Thymus (tissue), 11 donors: ENCODE results near the gene ADAMTSL3. TPM values are rescaled to one million over a fixed set of nuclear protein-coding genes. Genes with fewer than 3 reads are reported as not detected.

Experiments
- DNase-seq, 9 donors: peaks; one replicate each; pipeline ENCODE4 v3.0.0-alpha.2; 2013; ENCODE audit warnings: low spot score in 9 of 9, low read depth in 6 of 9, missing footprints in 1 of 9
- H3K27ac ChIP-seq, 2 donors: one replicate each; pipeline ENCODE4 v1.5.1; 2013; ENCODE audit warnings: control low read depth in 1 of 2, low read depth in 1 of 2, low read length in 1 of 2, mild to moderate bottlenecking in 1 of 2, moderate library complexity in 1 of 2
- H3K27me3 ChIP-seq, 2 donors: one replicate each; pipeline ENCODE4 v1.5.1; 2013; ENCODE audit warnings: low read length in 1 of 2; ENCODE audit not compliant: control insufficient read depth in 2 of 2, insufficient read depth in 1 of 2
- H3K36me3 ChIP-seq, 2 donors: one replicate each; pipeline ENCODE4 v1.5.1; 2013; ENCODE audit warnings: low read length in 1 of 2, mild to moderate bottlenecking in 1 of 2, moderate library complexity in 1 of 2; ENCODE audit not compliant: control insufficient read depth in 2 of 2, insufficient read depth in 2 of 2
- H3K4me1 ChIP-seq, 2 donors: one replicate each; pipeline ENCODE4 v1.5.1; 2013; ENCODE audit warnings: low read length in 2 of 2; ENCODE audit not compliant: control insufficient read depth in 2 of 2, insufficient read depth in 2 of 2
- H3K4me3 ChIP-seq, 2 donors: one replicate each; pipeline ENCODE4 v1.5.1; 2013; ENCODE audit warnings: low read length in 2 of 2, control low read depth in 1 of 2, mild to moderate bottlenecking in 1 of 2
- H3K9me3 ChIP-seq, 2 donors: one replicate each; pipeline ENCODE4 v1.5.1; 2013; ENCODE audit warnings: low read length in 1 of 2, mild to moderate bottlenecking in 1 of 2; ENCODE audit not compliant: control insufficient read depth in 2 of 2, insufficient read depth in 1 of 2
- WGBS: extraction: QIAGEN DNeasy Blood & Tissue Kit; methylation state at CpG from one replicate; pipeline ENCODE4 v1.1.7; 2013; 5-methylcytosine and 5-hydroxymethylcytosine counted together
- polyA plus RNA-seq: library from polyadenylated mRNA; stranded (reverse); fragments of 200-250 nt; gene quantifications from one replicate; pipeline ENCODE4 v1.2.3, GENCODE V29; 2013
- total RNA-seq: library from RNA; stranded (reverse); fragments of 120-200 nt; gene quantifications from one replicate; pipeline ENCODE4 v1.2.4, GENCODE V29; 2013
- donor health status: healthy.

The ADAMTSL3 gene
- total and polyA plus RNA-seq, 2 donors: 0.39 to 1.3 TPM

- no peak overlapping the region for H3K4me3 ChIP-seq
- DNase-seq: no peak
- WGBS: 90% methylated on average over 3 of the region's 3 CpGs
- no peaks in the 10 kb centered on the region for H3K36me3 ChIP-seq
- H3K27me3 ChIP-seq: no peaks in the 10 kb centered on the region
- H3K9me3 ChIP-seq: no peaks in the 10 kb centered on the region
- H3K4me1 ChIP-seq: no peaks in the 10 kb centered on the region
- H3K27ac ChIP-seq: no peak overlapping the region
Observed at GRCh38 chr15:83843471-83843871, 189.5 kb downstream of the ADAMTSL3 start.

- Histone ChIP-seq H3K36me3 (no peaks in the 10 kb centered on the region), H3K9me3 (no peaks in the 10 kb centered on the region), H3K4me3 (no peak overlapping the region), H3K27me3 (no peaks in the 10 kb centered on the region), H3K4me1 (no peaks in the 10 kb centered on the region), H3K27ac (no peak overlapping the region)
- 95% methylated on average over 7 of the region's 7 CpGs for WGBS
- no peak for DNase-seq
Observed at GRCh38 chr15:83844742-83845141, 190.8 kb downstream of the ADAMTSL3 start.

- Histone ChIP-seq H3K4me3 (no peak overlapping the region), H3K9me3 (no peaks in the 10 kb centered on the region), H3K4me1 (no peaks in the 10 kb centered on the region), H3K27me3 (no peaks in the 10 kb centered on the region), H3K27ac (no peak overlapping the region), H3K36me3 (no peaks in the 10 kb centered on the region)
- no peak for DNase-seq
- WGBS: 45% methylated on average over 2 of the region's 2 CpGs
Observed at GRCh38 chr15:83845230-83845629, 191.3 kb downstream of the ADAMTSL3 start.

- Histone ChIP-seq H3K9me3 (no peaks in the 10 kb centered on the region), H3K4me3 (no peak overlapping the region), H3K27me3 (no peaks in the 10 kb centered on the region), H3K27ac (no peak overlapping the region), H3K36me3 (no peaks in the 10 kb centered on the region), H3K4me1 (no peaks in the 10 kb centered on the region)
- 91% methylated on average over 3 of the region's 3 CpGs for WGBS
- no peak for DNase-seq
Observed at GRCh38 chr15:83846847-83847246, 192.9 kb downstream of the ADAMTSL3 start.

GRCh38 chr15:83848315-83849050 lies 194.6 kb downstream of the ADAMTSL3 start:
- 85% methylated on average over 2 of the region's 2 CpGs for WGBS
- Histone ChIP-seq H3K27ac (no peak overlapping the region), H3K4me1 (no peaks in the 10 kb centered on the region), H3K4me3 (no peak overlapping the region), H3K27me3 (no peaks in the 10 kb centered on the region), H3K36me3 (no peaks in the 10 kb centered on the region), H3K9me3 (no peaks in the 10 kb centered on the region)
- DNase-seq: no peak

- Histone ChIP-seq H3K27ac (no peak overlapping the region), H3K4me3 (no peak overlapping the region), H3K36me3 (no peaks in the 10 kb centered on the region), H3K27me3 (no peaks in the 10 kb centered on the region), H3K9me3 (no peaks in the 10 kb centered on the region), H3K4me1 (no peaks in the 10 kb centered on the region)
- DNase-seq: no peak
- WGBS: 92% methylated on average over 5 of the region's 5 CpGs
Observed at GRCh38 chr15:83850015-83850414, 196.1 kb downstream of the ADAMTSL3 start.

- no peaks in the 10 kb centered on the region for H3K4me1 ChIP-seq
Observed at GRCh38 chr15:83850501-83851245, 196.8 kb downstream of the ADAMTSL3 start.

GRCh38 chr15:83853232-83853631 lies 199.3 kb downstream of the ADAMTSL3 start:
- no peaks in the 10 kb centered on the region for H3K36me3 ChIP-seq
- H3K9me3 ChIP-seq: no peaks in the 10 kb centered on the region
- no peaks in the 10 kb centered on the region for H3K4me1 ChIP-seq
- no peak overlapping the region for H3K4me3 ChIP-seq
- 98% methylated on average over 1 of the region's 1 CpG for WGBS
- no peak overlapping the region for H3K27ac ChIP-seq
- no peaks in the 10 kb centered on the region for H3K27me3 ChIP-seq
- DNase-seq: no peak

More at GRCh38 chr15:83850501-83851245, 196.8 kb downstream of the ADAMTSL3 start:
- Histone ChIP-seq H3K9me3 (no peaks in the 10 kb centered on the region), H3K27ac (no peak overlapping the region), H3K36me3 (no peaks in the 10 kb centered on the region), H3K27me3 (no peaks in the 10 kb centered on the region), H3K4me3 (no peak overlapping the region)
- 90% methylated on average over 8 of the region's 8 CpGs for WGBS
- DNase-seq: no peak

GRCh38 chr15:83854321-83854720 lies 200.4 kb downstream of the ADAMTSL3 start:
- 84% methylated on average over 4 of the region's 4 CpGs for WGBS
- H3K36me3 ChIP-seq: no peaks in the 10 kb centered on the region

More at GRCh38 chr15:83854321-83854720, 200.4 kb downstream of the ADAMTSL3 start:
- Histone ChIP-seq H3K4me3 (no peak overlapping the region), H3K27ac (no peak overlapping the region), H3K4me1 (no peaks in the 10 kb centered on the region), H3K27me3 (no peaks in the 10 kb centered on the region), H3K9me3 (no peaks in the 10 kb centered on the region)
- no peak for DNase-seq
